RWPE2 (cell line): ENCODE results near the gene SAYSD1.

Experiments used
- ATAC-seq: fragments of 200-7000 bp; cut with Tn5 transposase; 3 replicates; pipeline ENCODE4 v1.9.1; 2021; ENCODE audit warnings: low read depth
- DNase-seq: peaks from one replicate; pipeline ENCODE4 v3.0.0-alpha.2; 2020; ENCODE audit warnings: low spot score
- H3K27ac ChIP-seq: fragments of 450-650 bp; 2 replicates; pipeline ENCODE4 v1.5.1; 2017; ENCODE audit warnings: mild to moderate bottlenecking; ENCODE audit not compliant: poor library complexity, severe bottlenecking
- H3K27me3 ChIP-seq: fragments of 250-450 bp; sonication (Bioruptor Pico); 2 replicates; pipeline ENCODE4 v1.5.1; 2021; ENCODE audit warnings: mild to moderate bottlenecking, moderate library complexity; ENCODE audit not compliant: insufficient read depth, poor library complexity, severe bottlenecking
- H3K36me3 ChIP-seq: fragments of 250-450 bp; sonication (Bioruptor Pico); 2 replicates; pipeline ENCODE4 v1.5.1; 2020; ENCODE audit warnings: low read depth, mild to moderate bottlenecking, moderate library complexity
- H3K4me1 ChIP-seq: fragments of 250-450 bp; sonication (Bioruptor Pico); 2 replicates; pipeline ENCODE4 v1.5.1; 2021; ENCODE audit warnings: mild to moderate bottlenecking, moderate library complexity; ENCODE audit not compliant: insufficient read depth, poor library complexity, severe bottlenecking
- H3K4me3 ChIP-seq: fragments of 250-450 bp; sonication (Bioruptor Pico); 2 replicates; pipeline ENCODE4 v1.5.1; 2021; ENCODE audit warnings: mild to moderate bottlenecking, moderate library complexity; ENCODE audit not compliant: severe bottlenecking
- H3K9me3 ChIP-seq: fragments of 250-450 bp; sonication (Bioruptor Pico); 2 replicates; pipeline ENCODE4 v1.5.1; 2021; ENCODE audit warnings: mild to moderate bottlenecking, moderate library complexity; ENCODE audit not compliant: severe bottlenecking
- TF ChIP-seq, protein P1 (sequence below): fragments of 450-650 bp; IDR thresholded peaks from one replicate; pipeline ENCODE4 v1.5.1; 2017; ENCODE audit warnings: mild to moderate bottlenecking, moderate library complexity; ENCODE audit not compliant: poor library complexity, severe bottlenecking

Gene SAYSD1

DNA sequence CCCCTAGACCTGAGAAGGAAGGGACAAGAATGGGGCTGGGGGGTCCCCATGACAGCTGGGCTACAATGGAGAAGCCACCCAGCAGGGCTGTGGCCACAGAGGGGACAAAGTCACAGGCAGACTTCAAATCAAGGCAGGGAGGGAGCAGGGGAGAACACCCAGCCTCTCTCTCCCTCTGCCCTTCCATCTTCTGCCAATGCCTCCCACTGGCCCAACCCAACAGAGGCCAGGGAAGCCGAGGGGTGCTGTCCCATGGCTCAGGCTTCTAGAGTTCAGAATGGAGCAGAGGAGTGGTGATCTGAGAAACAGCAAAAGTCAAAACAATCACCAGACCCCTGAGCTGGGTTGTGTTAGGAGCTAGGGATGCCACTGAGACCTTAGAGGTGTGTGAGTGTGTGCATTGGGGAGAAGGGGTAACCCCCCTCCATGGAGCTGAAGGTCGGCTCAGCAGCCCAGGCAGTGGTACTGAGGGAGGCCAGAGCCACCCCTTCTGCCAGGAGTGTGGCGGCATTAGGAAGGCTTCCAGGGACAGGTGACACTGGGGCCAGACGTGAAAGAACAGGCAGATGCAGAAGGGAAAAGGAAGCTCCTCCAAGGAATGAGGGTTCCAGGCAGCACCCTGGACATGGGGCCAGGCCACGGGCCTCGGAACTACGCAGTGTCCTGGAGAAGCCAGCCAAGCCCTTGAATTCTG, 54.4 kb downstream of the SAYSD1 start:
- H3K4me1 ChIP-seq = no peaks in the 10 kb centered on the region
- no peak overlapping the region for H3K27ac ChIP-seq
- no peaks in the 10 kb centered on the region for H3K9me3 ChIP-seq
- no peaks in the 10 kb centered on the region for H3K36me3 ChIP-seq
- H3K27me3 ChIP-seq = peaks cover 7% of the 10 kb centered on the region
- DNase-seq (no peak), ATAC-seq (no peak)
- TF ChIP-seq, protein P1, sequence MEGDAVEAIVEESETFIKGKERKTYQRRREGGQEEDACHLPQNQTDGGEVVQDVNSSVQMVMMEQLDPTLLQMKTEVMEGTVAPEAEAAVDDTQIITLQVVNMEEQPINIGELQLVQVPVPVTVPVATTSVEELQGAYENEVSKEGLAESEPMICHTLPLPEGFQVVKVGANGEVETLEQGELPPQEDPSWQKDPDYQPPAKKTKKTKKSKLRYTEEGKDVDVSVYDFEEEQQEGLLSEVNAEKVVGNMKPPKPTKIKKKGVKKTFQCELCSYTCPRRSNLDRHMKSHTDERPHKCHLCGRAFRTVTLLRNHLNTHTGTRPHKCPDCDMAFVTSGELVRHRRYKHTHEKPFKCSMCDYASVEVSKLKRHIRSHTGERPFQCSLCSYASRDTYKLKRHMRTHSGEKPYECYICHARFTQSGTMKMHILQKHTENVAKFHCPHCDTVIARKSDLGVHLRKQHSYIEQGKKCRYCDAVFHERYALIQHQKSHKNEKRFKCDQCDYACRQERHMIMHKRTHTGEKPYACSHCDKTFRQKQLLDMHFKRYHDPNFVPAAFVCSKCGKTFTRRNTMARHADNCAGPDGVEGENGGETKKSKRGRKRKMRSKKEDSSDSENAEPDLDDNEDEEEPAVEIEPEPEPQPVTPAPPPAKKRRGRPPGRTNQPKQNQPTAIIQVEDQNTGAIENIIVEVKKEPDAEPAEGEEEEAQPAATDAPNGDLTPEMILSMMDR = no peak
- H3K4me3 ChIP-seq = no peak overlapping the region

DNA sequence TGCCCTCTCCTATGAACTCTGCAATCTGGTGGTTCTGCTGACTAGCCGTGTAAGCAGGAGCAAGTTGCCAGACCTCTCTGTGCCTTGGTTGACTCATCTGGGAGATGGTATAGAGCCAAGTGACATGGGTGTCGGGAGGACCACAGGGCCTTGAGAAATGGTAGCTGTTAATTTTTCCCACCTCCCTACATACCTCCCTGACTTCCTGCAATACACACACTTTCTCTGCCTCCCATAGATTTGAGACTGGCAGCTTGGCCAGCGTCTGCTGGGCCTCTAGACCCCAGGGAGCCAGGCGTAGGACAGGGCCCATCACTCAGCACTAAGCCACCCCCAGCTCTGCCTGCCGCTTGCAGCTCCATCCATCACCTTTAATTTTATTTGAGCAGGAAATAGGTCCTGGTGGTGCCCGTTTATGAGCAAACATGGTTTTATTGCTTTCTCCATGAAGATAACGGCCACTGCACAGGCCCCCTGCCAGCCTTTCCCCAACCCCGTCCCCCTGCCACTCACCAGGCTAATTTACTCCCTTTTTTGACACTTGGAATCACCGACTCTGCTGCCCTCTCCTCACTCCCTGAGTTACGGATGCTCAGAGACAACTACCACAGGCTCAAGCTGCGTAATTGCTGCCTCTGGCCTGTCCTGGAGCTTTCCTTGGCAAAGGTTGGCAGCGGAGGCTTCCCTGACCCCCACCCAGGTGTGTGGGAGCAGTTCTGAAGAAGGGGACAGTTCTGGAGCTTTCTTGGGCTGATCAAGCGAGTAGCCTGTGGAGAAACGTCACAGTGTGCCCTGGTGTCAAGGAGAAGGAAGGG, 55.3 kb downstream of the SAYSD1 start:
- Histone ChIP-seq H3K27ac (no peak overlapping the region), H3K4me3 (no peak overlapping the region), H3K9me3 (no peaks in the 10 kb centered on the region), H3K4me1 (no peaks in the 10 kb centered on the region), H3K36me3 (no peaks in the 10 kb centered on the region), H3K27me3 (peaks cover 7% of the 10 kb centered on the region)
- DNase-seq = no peak
- no peak for ATAC-seq
- TF ChIP-seq, protein P1 = no peak

DNA sequence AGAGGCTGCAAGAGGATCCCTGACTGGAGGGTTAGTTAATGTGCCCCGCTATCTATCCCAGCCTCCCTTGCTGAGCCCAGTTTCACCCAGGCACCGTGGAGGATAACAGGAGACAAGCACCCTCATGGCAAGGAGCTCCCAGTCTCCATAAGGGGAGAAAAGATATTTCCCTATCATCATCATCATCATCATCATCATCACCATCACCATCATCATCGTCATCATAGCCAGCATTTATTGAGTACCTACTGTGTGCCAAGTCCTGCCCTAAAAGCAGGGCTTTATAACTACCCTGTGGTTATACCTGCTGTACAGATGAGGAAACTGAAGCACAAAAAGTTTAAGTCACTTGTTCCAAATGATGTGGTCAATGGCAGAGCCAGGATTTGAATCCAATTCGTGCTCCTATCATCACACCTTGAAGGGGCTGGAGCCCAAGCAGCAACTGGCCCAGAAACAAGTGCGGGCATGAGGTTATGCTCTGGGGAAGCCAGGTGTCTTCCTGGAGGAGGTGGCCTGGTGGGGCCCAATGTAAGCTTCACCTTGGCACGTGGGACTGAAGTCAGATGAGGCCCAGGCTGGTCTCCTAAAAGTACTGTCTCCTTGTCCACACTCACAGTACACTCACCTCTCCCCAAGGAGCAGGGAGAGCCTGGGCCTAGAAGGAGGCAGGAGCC, 56.4 kb downstream of the SAYSD1 start:
- Histone ChIP-seq H3K9me3 (no peaks in the 10 kb centered on the region), H3K27me3 (peaks cover 7% of the 10 kb centered on the region), H3K36me3 (no peaks in the 10 kb centered on the region), H3K4me3 (no peak overlapping the region), H3K27ac (no peak overlapping the region), H3K4me1 (no peaks in the 10 kb centered on the region)
- no peak for DNase-seq
- no peak for ATAC-seq
- TF ChIP-seq, protein P1 = no peak

DNA sequence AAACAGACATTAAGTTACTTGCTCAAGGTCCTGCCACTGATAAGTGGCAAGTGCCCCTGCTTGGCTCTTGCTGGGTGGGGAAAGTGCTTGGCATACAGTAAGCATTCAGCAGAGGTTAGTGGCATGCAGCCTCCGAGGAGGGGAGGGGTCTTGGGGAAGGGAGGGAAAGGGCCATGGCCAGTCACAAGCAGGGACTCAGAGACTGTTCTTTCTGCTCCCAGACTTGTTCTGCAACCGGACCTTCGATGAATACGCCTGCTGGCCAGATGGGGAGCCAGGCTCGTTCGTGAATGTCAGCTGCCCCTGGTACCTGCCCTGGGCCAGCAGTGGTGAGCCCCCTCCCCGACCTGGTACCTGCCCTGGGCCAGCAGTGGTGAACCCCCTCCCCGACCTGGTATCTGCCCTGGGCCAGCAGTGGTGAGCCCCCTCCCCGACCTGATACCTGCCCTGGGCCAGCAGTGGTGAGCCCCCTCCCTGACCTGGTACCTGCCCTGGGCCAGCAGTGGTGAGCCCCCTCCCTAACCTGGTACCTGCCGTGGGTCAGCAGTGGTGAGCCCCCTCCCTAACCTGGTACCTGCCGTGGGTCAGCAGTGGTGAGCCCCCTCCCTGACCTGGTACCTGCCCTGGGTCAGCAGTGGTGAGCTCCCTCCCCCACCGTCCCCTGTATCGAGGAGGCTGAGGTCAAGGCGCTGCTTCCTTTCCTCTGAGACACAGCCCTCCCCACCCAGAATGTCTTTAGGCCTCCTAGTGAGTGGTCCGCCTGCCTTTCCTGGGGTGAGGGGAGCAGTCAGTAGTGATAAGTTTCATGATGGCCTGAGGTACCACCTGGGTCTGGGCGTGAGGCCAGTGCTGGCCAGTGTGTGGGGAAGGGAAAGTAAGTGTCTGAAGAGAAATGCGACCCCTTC, 57.5 kb downstream of the SAYSD1 start:
- Histone ChIP-seq H3K36me3 (no peaks in the 10 kb centered on the region), H3K27me3 (peaks cover 7% of the 10 kb centered on the region), H3K27ac (no peak overlapping the region), H3K4me1 (no peaks in the 10 kb centered on the region), H3K9me3 (no peaks in the 10 kb centered on the region), H3K4me3 (no peak overlapping the region)
- ATAC-seq (no peak), DNase-seq (no peak)
- TF ChIP-seq, protein P1 = no peak
